Endothelial cell of umbilical vein (primary cell): ENCODE measurements around the gene CISD3. TPM values are rescaled to one million over a fixed set of nuclear protein-coding genes. Genes with fewer than 3 reads are reported as not detected.

Experiments
- BruUV-seq: library from RNA; stranded (reverse); fragments of 400-500 nt; replicated peaks from 2 replicates; lab custom pipeline; 2021; lab: Mats Ljungman, UMichigan
- CTCF ChIA-PET: fragments of 300-600, 350-600 bp; sonication (Branson Sonifier 250); formaldehyde crosslinking; loops from one replicate; lab custom pipeline; 2021; ENCODE audit warnings: antibody characterized with exemption, inconsistent platforms; lab: Charles Lee
- POLR2A ChIA-PET: fragments of 300-600, 350-600 bp; sonication (Branson Sonifier 250); formaldehyde crosslinking; loops from one replicate; lab custom pipeline; 2021; ENCODE audit warnings: antibody characterized with exemption, inconsistent platforms; lab: Charles Lee
- DNase-seq: peaks from one replicate; pipeline ENCODE4 v3.0.0-alpha.2; 2011; ENCODE audit warnings: low read depth, low spot score
- FAIRE-seq: peaks from 2 replicates; lab custom pipeline; 2011; peaks lifted over from hg19 to GRCh38; lab: Jason Lieb, UNC
- H2AFZ ChIP-seq: 2 replicates; pipeline ENCODE4 v1.6.0; 2012; ENCODE audit warnings: low read depth, low read length, control low read depth, inconsistent platforms
- H3K27ac ChIP-seq: 2 replicates; pipeline ENCODE4 v1.5.1; 2011; ENCODE audit warnings: low read depth, mild to moderate bottlenecking, control low read depth, low read length, moderate library complexity; ENCODE audit not compliant: insufficient read depth
- H3K27me3 ChIP-seq, 2 experiments: 2 replicates each; pipeline versions ENCODE4 v1.6.0 to v1.6.1; 2011; ENCODE audit warnings: low read length in 2 of 2, mixed read lengths in 1 of 2; ENCODE audit not compliant: control insufficient read depth in 2 of 2, insufficient read depth in 2 of 2
- H3K36me3 ChIP-seq, 2 experiments: 2 replicates in 1 of 2; 3 replicates in 1 of 2; pipeline ENCODE4 v1.5.1; 2011; ENCODE audit warnings: low read length in 2 of 2, mild to moderate bottlenecking in 1 of 2, moderate library complexity in 1 of 2; ENCODE audit not compliant: control insufficient read depth in 2 of 2, insufficient read depth in 2 of 2; ENCODE audit errors: extremely low read depth in 1 of 2
- H3K4me1 ChIP-seq: 3 replicates; pipeline ENCODE4 v1.5.1; 2011; ENCODE audit warnings: mild to moderate bottlenecking, low read length; ENCODE audit not compliant: control insufficient read depth, insufficient read depth; ENCODE audit errors: extremely low read depth
- H3K4me2 ChIP-seq: 2 replicates; pipeline ENCODE4 v1.6.1; 2011; ENCODE audit warnings: low read length, control low read depth, mixed read lengths; ENCODE audit not compliant: insufficient read depth
- H3K4me3 ChIP-seq, 3 experiments: fragments of 200-600 bp in 1 of 3; sonication (generic), shearing (Covaris generic) in 1 of 3; replicated peaks in 1 of 3; 2 replicates each; pipeline ENCODE4 v1.5.1; 2011 to 2016; ENCODE audit warnings: control low read depth in 3 of 3, low read length in 3 of 3, mild to moderate bottlenecking in 2 of 3, inconsistent platforms in 1 of 3, low read depth in 1 of 3, moderate library complexity in 1 of 3; ENCODE audit not compliant: insufficient read depth in 1 of 3
- H3K79me2 ChIP-seq: 2 replicates; pipeline ENCODE4 v1.6.0; 2012; ENCODE audit warnings: low read length, inconsistent platforms; ENCODE audit not compliant: control insufficient read depth, insufficient read depth
- H3K9ac ChIP-seq: replicated peaks from 2 replicates; pipeline ENCODE3; 2011; ENCODE audit warnings: low read length, control low read depth; ENCODE audit not compliant: insufficient read depth; ENCODE audit errors: extremely low read depth
- H3K9me1 ChIP-seq: replicated peaks from 3 replicates; pipeline ENCODE4 v1.6.0; 2011; ENCODE audit warnings: mild to moderate bottlenecking, low read length; ENCODE audit not compliant: control insufficient read depth, insufficient read depth; ENCODE audit errors: extremely low read depth
- H3K9me3 ChIP-seq: replicated peaks from 2 replicates; pipeline ENCODE4 v1.5.1; 2012; ENCODE audit warnings: low read length, inconsistent platforms; ENCODE audit not compliant: control insufficient read depth, insufficient read depth
- H4K20me1 ChIP-seq: replicated peaks from 2 replicates; pipeline ENCODE3; 2011; ENCODE audit warnings: mild to moderate bottlenecking, low read length; ENCODE audit not compliant: control insufficient read depth, insufficient read depth; ENCODE audit errors: extremely low read depth
- CTCF ChIP-seq, 2 donors: IDR thresholded peaks; 1 replicate in 1 of 2; 2 replicates in 1 of 2; pipeline ENCODE4 v1.5.1; 2011; ENCODE audit warnings: low read length in 2 of 2, mild to moderate bottlenecking in 2 of 2, moderate library complexity in 2 of 2, control low read depth in 1 of 2, inconsistent platforms in 1 of 2, low read depth in 1 of 2; ENCODE audit not compliant: insufficient read depth in 1 of 2; ENCODE audit errors: extremely low read depth in 1 of 2
- EZH2 ChIP-seq: IDR thresholded peaks from 2 replicates; pipeline ENCODE4 v1.6.1; 2012; ENCODE audit warnings: borderline replicate concordance, low read depth, mild to moderate bottlenecking, moderate library complexity, low read length, inconsistent platforms; ENCODE audit not compliant: severe bottlenecking
- FOS ChIP-seq: IDR thresholded peaks from 2 replicates; pipeline ENCODE4 v1.6.1; 2011; ENCODE audit warnings: mild to moderate bottlenecking, low read length, moderate library complexity, borderline replicate concordance; ENCODE audit not compliant: insufficient read depth
- GATA2 ChIP-seq: IDR thresholded peaks from 2 replicates; pipeline ENCODE4 v1.7.0; 2011; ENCODE audit warnings: low read depth, mild to moderate bottlenecking, moderate library complexity, mixed read lengths, low read length; ENCODE audit not compliant: insufficient read length, insufficient read depth
- JUN ChIP-seq: IDR thresholded peaks from 2 replicates; pipeline ENCODE4 v1.6.1; 2011; ENCODE audit warnings: borderline replicate concordance, low read depth; ENCODE audit not compliant: insufficient read length, insufficient read depth
- MAX ChIP-seq: IDR thresholded peaks from 2 replicates; pipeline ENCODE4 v1.6.1; 2011; ENCODE audit not compliant: insufficient read depth, insufficient read length
- MYC ChIP-seq: IDR thresholded peaks from one replicate; pipeline ENCODE4 v1.6.1; 2011; ENCODE audit warnings: mild to moderate bottlenecking, low read depth, low read length
- POLR2A ChIP-seq: IDR thresholded peaks from 2 replicates; pipeline ENCODE4 v1.6.1; 2012; ENCODE audit warnings: low read depth, mild to moderate bottlenecking, control low read depth, low read length
- POLR2AphosphoS5 ChIP-seq: IDR thresholded peaks from 2 replicates; pipeline ENCODE4 v1.6.1; 2012; ENCODE audit warnings: low read depth, mild to moderate bottlenecking, control low read depth, low read length, moderate library complexity; ENCODE audit not compliant: insufficient read depth
- dilution Hi-C: fragments of 300-500 bp; cut with MboI; formaldehyde crosslinking; loops from one replicate; pipeline ENCODE4 v1.15.0; 2019; ENCODE audit warnings: low sequenced_read_pairs; ENCODE audit not compliant: extremely low pct_ligation_motif_present
- intact Hi-C: fragments of 100-400 bp; cut with micrococcal nuclease; formaldehyde crosslinking; loops from one replicate; pipeline ENCODE4 v1.10.0; 2022
- polyA plus RNA-seq, 4 experiments: library from polyadenylated mRNA; depleted of rRNA in 3 of 4; stranded (reverse) in 3 of 4; unstranded in 1 of 4; fragments of >200 nt; gene quantifications; 2 replicates each; pipeline versions ENCODE4 v1.2.1 to v1.2.3, GENCODE V29; 2011 to 2012; ENCODE audit warnings: missing spikeins in 1 of 4
- total RNA-seq: library from RNA; stranded (reverse); gene quantifications from 2 replicates; pipeline ENCODE4 v1.2.3, GENCODE V29; 2021

CISD3 gene
- total and polyA plus RNA-seq, 2 donors (not counting 3 experiments of a cell fraction or from before 2014, with no cell fraction given), result 8.7 to 23.7 TPM

GRCh38 chr17:38691154-38691553 lies 39.0 kb upstream of the CISD3 start:
- Histone ChIP-seq H3K9me3 (no peaks in the 10 kb centered on the region), H3K36me3 (no peaks in the 10 kb centered on the region), H3K27me3 (no peaks in the 10 kb centered on the region), H3K4me3 (no peak overlapping the region), H3K4me2 (no peak overlapping the region), H3K9ac (no peak overlapping the region), H4K20me1 (no peaks in the 10 kb centered on the region), H3K9me1 (no peaks in the 10 kb centered on the region), H3K4me1 (peaks cover 6% of the 10 kb centered on the region), H3K27ac (no peak overlapping the region), H2AFZ (no peak overlapping the region), H3K79me2 (no peaks in the 10 kb centered on the region)
- POLR2A ChIA-PET, result interaction anchor here (0.6 kb wide), 1 partner anchor 182 kb away, joined by 3 read pairs; no protein-coding TSS in a partner anchor
- dilution Hi-C loops (no loop called here), intact Hi-C loops (no loop called here)
- DNase-seq, result no peak
- TF ChIP-seq MYC (no peak), GATA2 (no peak), POLR2A (no peak), POLR2AphosphoS5 (no peak), FOS (no peak), CTCF (IDR thresholded peaks at IDR 0.05; ENCODE audit: extremely low read depth in 1 of 2, insufficient read depth in 1 of 2, low read depth in 1 of 2, low read length in 2 of 2) (no peak), MAX (no peak), EZH2 (no peak), JUN (no peak)
- CTCF ChIA-PET, result interaction anchor here (0.6 to 3.0 kb wide), 7 partner anchors 13 to 44 kb away, joined by 3 to 11 read pairs (median 3); no protein-coding TSS in a partner anchor
- no peak for FAIRE-seq
- no TSS peak for BruUV-seq
